Measurements from ENCODE around the gene WFS1. TPM values are rescaled to one million over a fixed set of nuclear protein-coding genes. Genes with fewer than 3 reads are reported as not detected.

WFS1 gene
- total and polyA plus RNA-seq, 2 of the 13 experiments (the other 11 are each of a cell fraction or from before 2014, with no cell fraction given) = 39.1 to 42.2 TPM

DNA sequence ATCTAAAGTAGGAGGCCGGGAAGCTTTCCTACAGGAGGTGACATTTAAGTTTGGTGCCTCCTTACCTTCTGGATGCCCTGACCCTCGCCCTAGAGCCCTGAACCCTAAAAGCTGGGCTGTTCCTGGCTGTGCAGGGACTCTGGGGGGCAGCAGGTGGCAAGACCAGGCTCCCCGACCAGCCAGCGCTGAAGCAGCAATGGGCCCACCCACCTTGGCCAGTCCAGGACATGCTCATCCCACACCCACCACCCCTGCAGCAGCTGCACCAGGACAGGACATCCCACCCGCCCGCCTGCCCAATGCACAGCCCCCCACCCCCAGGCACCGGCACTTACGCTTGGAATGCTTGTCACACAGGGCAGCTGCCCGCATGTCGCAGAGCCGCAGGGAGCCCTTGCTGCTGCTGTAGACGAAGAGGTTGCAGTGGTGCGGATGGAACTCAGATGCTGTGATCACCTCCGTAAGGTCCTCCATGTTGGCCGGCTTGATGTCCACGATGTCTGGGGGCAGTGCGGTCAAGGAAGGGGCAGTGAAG, 77.9 kb downstream of the WFS1 start:
- Histone ChIP-seq H3K27me3 (ENCODE audit: control insufficient read depth in 1 of 2, insufficient read depth in 2 of 2, low read length in 2 of 2) (peaks cover 15 to 77% of the 10 kb centered on the region in 2 experiments; a peak in 4 of 5 replicates), H3K79me2 (ENCODE audit: insufficient read depth, low read length) (no peaks in the 10 kb centered on the region), H3K36me3 (replicated peaks in 1 of 2; ENCODE audit: control insufficient read depth in 1 of 2, insufficient read depth in 2 of 2, low read length in 2 of 2) (no peaks in the 10 kb centered on the region), H4K20me1 (ENCODE audit: insufficient read depth, low read length) (no peaks in the 10 kb centered on the region), H3K4me2 (ENCODE audit: low read depth, low read length) (no peak overlapping the region), H3K4me1 (ENCODE audit: insufficient read depth, low read length) (peaks cover 7% of the 10 kb centered on the region; the same call in 1 of the 2 replicates), H3K9ac (ENCODE audit: insufficient read depth, low read depth, low read length) (no peak overlapping the region), H3K4me3 (replicated peaks in 1 of 3; ENCODE audit: insufficient read depth in 1 of 3, low read depth in 2 of 3, low read length in 3 of 3) (no peak overlapping the region), H3K9me3 (ENCODE audit: low read length) (no peaks in the 10 kb centered on the region), H3K27ac (ENCODE audit: extremely low read length, insufficient read depth, low read length) (no peak overlapping the region), H2AFZ (ENCODE audit: low read length) (no peak overlapping the region)
- ChIA-PET CTCF (ENCODE audit: low intra/inter-chr PET ratio, low total read pairs) (no interaction called here), POLR2A (no interaction called here)
- no peak for TF ChIP-seq U2AF1 (optimal IDR thresholded peaks at IDR 0.05; ENCODE audit: low read depth, low read length)
- no peak for TF ChIP-seq HNF4A (CRISPR knock-in tag; IDR thresholded peaks at IDR 0.05)
- TF ChIP-seq, protein P1, sequence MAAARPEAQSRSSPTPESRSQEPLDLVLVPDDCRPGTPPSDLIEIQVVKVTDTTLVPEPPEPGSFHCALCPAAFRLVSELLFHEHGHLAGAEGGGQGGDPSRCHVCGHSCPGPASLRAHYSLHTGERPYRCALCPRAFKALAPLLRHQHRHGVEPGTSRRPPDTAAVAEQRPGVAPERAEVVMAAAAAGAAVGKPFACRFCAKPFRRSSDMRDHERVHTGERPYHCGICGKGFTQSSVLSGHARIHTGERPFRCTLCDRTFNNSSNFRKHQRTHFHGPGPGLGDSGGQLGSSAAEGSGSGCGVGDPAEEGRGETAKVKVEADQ (CRISPR knock-in tag; IDR thresholded peaks at IDR 0.05; ENCODE audit: borderline replicate concordance) = no peak
- TF ChIP-seq ZFYVE20 (CRISPR knock-in tag; IDR thresholded peaks at IDR 0.05; ENCODE audit: borderline replicate concordance, low read depth) = no peak
- no peak for TF ChIP-seq MYNN (CRISPR knock-in tag; IDR thresholded peaks at IDR 0.05; ENCODE audit: low read depth)
- no peak for TF ChIP-seq TBX3 (IDR thresholded peaks at IDR 0.05; ENCODE audit: borderline replicate concordance)
- no peak for TF ChIP-seq ZNF143 (CRISPR knock-in tag; IDR thresholded peaks at IDR 0.05)
- TF ChIP-seq, protein P2, sequence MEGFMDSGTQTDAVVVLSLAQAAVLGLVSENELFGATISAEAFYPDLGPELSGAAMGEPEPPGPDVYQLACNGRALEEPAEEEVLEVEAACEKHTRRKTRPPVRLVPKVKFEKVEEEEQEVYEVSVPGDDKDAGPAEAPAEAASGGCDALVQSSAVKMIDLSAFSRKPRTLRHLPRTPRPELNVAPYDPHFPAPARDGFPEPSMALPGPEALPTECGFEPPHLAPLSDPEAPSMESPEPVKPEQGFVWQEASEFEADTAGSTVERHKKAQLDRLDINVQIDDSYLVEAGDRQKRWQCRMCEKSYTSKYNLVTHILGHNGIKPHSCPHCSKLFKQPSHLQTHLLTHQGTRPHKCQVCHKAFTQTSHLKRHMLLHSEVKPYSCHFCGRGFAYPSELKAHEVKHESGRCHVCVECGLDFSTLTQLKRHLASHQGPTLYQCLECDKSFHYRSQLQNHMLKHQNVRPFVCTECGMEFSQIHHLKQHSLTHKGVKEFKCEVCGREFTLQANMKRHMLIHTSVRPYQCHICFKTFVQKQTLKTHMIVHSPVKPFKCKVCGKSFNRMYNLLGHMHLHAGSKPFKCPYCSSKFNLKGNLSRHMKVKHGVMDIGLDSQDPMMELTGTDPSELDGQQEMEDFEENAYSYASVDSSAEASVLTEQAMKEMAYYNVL (CRISPR knock-in tag; IDR thresholded peaks at IDR 0.05; ENCODE audit: borderline replicate concordance) = no peak
- TF ChIP-seq DNMT3B (CRISPR knock-in tag; conservative IDR thresholded peaks at IDR 0.05) = no peak
- TF ChIP-seq ZNF138 (CRISPR knock-in tag; IDR thresholded peaks at IDR 0.05; ENCODE audit: low read depth) = no peak
- no peak for TF ChIP-seq ZNF10 (CRISPR knock-in tag; IDR thresholded peaks at IDR 0.05; ENCODE audit: borderline replicate concordance, low read depth)
- TF ChIP-seq ZFP36 (IDR thresholded peaks at IDR 0.05; ENCODE audit: borderline replicate concordance, low read depth, low read length, partially characterized antibody) = no peak
- TF ChIP-seq KDM4B (CRISPR knock-in tag; IDR thresholded peaks at IDR 0.05) = no peak
- no peak for TF ChIP-seq TBP (CRISPR knock-in tag; IDR thresholded peaks at IDR 0.05)
- TF ChIP-seq, protein P3, sequence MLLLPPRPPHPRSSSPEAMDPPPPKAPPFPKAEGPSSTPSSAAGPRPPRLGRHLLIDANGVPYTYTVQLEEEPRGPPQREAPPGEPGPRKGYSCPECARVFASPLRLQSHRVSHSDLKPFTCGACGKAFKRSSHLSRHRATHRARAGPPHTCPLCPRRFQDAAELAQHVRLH (CRISPR knock-in tag; IDR thresholded peaks at IDR 0.05; ENCODE audit: borderline replicate concordance, low read depth) = no peak
- no peak for TF ChIP-seq HOXA9 (CRISPR knock-in tag; IDR thresholded peaks at IDR 0.05; ENCODE audit: borderline replicate concordance)
- in situ Hi-C loops (cut with HindIII; ENCODE audit: extremely low pct_ligation_motif_present, low pct_unique_long_range_greater_than_20kb) = no loop called here
- DNase-seq (ENCODE audit: low spot score) (no peak), ATAC-seq (no peak), FAIRE-seq (no peak)
- WGBS (ENCODE audit: low lambda C conversion rate) = no CpG with 5 or more reads among the region's 17 CpGs
- BruUV-seq (replicated peaks) = no TSS peak
- intact Hi-C loops (cut with micrococcal nuclease; ENCODE audit: unreplicated experiment) = no loop called here
